ENCODE data around the gene TANGO6. TPM values are rescaled to one million over a fixed set of nuclear protein-coding genes. Genes with fewer than 3 reads are reported as not detected.

The TANGO6 gene
- total RNA-seq, 1 donor, result 38.0 TPM

DNA sequence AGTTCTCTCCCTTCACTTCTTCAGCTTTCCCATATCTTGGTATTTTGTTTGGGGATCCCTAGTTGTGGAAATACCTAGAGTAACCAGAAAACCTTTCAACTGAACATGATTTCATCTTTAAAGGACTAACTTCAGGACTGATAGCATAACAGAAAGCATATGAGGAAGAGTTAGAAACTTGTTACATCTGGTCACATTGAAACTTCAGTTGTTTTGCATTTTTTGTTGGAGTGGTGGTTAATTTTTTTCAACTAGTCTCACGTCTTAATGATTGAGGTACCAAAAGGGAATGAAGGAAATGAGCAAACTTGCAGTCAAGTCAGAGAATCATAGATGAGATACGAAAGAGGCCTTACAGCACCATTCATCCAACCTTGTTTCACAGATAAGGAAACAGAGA lies 49.6 kb downstream of the TANGO6 start:
- H3K9me3 ChIP-seq (ENCODE audit: low read depth, low read length), result no peaks in the 10 kb centered on the region
- H2AFZ ChIP-seq (ENCODE audit: low read length), result no peak overlapping the region
- H3K79me2 ChIP-seq (ENCODE audit: insufficient read depth, low read length), result no peaks in the 10 kb centered on the region
- H3K27me3 ChIP-seq (ENCODE audit: insufficient read depth, low read length), result no peaks in the 10 kb centered on the region
- H3K4me3 ChIP-seq (ENCODE audit: insufficient read depth, low read length), result no peak overlapping the region
- H3K4me2 ChIP-seq (ENCODE audit: insufficient read depth, low read length), result no peak overlapping the region
- no peaks in the 10 kb centered on the region for H4K20me1 ChIP-seq (ENCODE audit: insufficient read depth, low read length)
- H3K4me1 ChIP-seq (ENCODE audit: insufficient read depth, low read length), result no peaks in the 10 kb centered on the region
- TF ChIP-seq, protein P1, sequence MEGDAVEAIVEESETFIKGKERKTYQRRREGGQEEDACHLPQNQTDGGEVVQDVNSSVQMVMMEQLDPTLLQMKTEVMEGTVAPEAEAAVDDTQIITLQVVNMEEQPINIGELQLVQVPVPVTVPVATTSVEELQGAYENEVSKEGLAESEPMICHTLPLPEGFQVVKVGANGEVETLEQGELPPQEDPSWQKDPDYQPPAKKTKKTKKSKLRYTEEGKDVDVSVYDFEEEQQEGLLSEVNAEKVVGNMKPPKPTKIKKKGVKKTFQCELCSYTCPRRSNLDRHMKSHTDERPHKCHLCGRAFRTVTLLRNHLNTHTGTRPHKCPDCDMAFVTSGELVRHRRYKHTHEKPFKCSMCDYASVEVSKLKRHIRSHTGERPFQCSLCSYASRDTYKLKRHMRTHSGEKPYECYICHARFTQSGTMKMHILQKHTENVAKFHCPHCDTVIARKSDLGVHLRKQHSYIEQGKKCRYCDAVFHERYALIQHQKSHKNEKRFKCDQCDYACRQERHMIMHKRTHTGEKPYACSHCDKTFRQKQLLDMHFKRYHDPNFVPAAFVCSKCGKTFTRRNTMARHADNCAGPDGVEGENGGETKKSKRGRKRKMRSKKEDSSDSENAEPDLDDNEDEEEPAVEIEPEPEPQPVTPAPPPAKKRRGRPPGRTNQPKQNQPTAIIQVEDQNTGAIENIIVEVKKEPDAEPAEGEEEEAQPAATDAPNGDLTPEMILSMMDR (IDR thresholded peaks at IDR 0.05; ENCODE audit: extremely low read depth, low read depth, low read length), result no peak
- H3K27ac ChIP-seq (ENCODE audit: low read depth, low read length), result no peak overlapping the region
- DNase-seq (ENCODE audit: insufficient read length, low spot score, missing footprints), result no peak
- H3K36me3 ChIP-seq (ENCODE audit: insufficient read depth, low read length), result no peaks in the 10 kb centered on the region

DNA sequence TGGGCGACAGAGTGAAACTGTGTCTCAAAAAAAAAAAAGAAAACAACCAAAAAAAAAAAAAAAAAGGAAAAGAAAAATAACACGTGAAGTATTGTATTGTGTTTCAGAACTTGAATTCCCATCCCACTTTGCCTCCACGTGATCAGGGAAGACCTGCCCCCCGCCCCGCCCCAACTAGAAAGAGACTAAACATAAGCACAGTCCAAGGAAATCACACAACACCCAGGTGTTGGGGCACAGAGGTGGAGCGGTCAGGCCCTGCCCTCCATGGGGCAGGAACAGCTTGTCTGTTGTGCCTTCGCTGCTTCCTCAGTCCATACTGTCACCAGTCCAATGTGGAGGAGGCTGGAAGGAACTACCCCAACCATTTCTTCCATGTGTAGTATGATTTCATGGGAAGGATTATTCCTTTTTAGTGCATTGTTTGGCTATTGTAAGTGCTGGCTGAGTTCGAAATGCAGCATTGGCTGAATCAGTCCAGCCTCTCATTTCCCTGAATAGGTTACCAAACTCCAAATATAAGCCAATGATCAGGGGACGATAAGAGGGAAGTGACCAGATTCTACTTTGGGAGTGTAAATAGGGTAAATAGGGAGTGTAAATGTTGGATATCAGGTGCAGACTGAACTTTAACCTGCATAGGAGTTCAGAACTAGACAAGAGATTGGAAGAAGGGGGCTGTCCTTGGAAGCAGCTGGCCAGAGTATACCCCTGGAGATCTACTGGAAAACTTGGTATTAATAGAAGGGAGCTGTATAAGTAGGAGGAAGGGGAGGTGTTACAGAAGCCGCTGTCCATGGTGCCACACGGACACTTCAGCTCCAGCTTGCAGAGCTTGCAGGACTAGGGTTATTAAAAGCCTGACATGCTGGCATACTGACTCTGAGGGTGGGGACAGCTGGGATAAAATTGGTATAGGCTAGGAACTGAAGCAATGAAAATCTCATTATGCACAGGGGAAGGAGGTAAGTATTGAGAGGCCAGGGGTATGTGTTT lies 50.7 kb downstream of the TANGO6 start:
- Histone ChIP-seq H3K27ac (ENCODE audit: low read depth, low read length) (no peak overlapping the region), H3K4me1 (ENCODE audit: insufficient read depth, low read length) (no peaks in the 10 kb centered on the region), H2AFZ (ENCODE audit: low read length) (no peak overlapping the region), H3K4me2 (ENCODE audit: insufficient read depth, low read length) (no peak overlapping the region), H3K79me2 (ENCODE audit: insufficient read depth, low read length) (no peaks in the 10 kb centered on the region), H3K9me3 (ENCODE audit: low read depth, low read length) (no peaks in the 10 kb centered on the region), H4K20me1 (ENCODE audit: insufficient read depth, low read length) (no peaks in the 10 kb centered on the region), H3K4me3 (ENCODE audit: insufficient read depth, low read length) (no peak overlapping the region), H3K27me3 (ENCODE audit: insufficient read depth, low read length) (no peaks in the 10 kb centered on the region), H3K36me3 (ENCODE audit: insufficient read depth, low read length) (no peaks in the 10 kb centered on the region)
- TF ChIP-seq, protein P1 (IDR thresholded peaks at IDR 0.05; ENCODE audit: extremely low read depth, low read depth, low read length), result no peak
- no peak for DNase-seq (ENCODE audit: insufficient read length, low spot score, missing footprints)

DNA sequence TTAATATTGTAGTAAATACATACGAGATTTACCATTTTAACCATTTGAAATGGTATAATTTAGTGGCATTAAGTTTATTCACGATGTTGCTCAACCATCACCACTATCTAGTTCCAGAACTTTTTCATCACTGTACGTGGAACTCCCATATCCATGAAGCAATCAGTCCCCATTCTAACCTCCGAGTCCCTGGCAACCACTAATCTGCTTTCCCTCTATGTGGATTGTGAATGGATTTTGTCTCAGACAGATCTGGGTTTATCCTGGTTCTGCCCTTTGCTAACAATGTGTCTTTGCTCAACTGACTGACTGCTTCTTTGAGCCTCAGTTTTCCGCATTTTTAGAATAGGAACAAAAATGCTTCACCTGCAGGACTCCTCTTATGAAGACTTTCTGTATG lies 51.4 kb downstream of the TANGO6 start:
- no peaks in the 10 kb centered on the region for H3K36me3 ChIP-seq (ENCODE audit: insufficient read depth, low read length)
- no peak overlapping the region for H3K4me3 ChIP-seq (ENCODE audit: insufficient read depth, low read length)
- H2AFZ ChIP-seq (ENCODE audit: low read length), result no peak overlapping the region
- H4K20me1 ChIP-seq (ENCODE audit: insufficient read depth, low read length), result no peaks in the 10 kb centered on the region
- no peak overlapping the region for H3K4me2 ChIP-seq (ENCODE audit: insufficient read depth, low read length)
- no peak for DNase-seq (ENCODE audit: insufficient read length, low spot score, missing footprints)
- H3K27me3 ChIP-seq (ENCODE audit: insufficient read depth, low read length), result no peaks in the 10 kb centered on the region
- H3K4me1 ChIP-seq (ENCODE audit: insufficient read depth, low read length), result no peaks in the 10 kb centered on the region
- H3K27ac ChIP-seq (ENCODE audit: low read depth, low read length), result no peak overlapping the region
- no peaks in the 10 kb centered on the region for H3K79me2 ChIP-seq (ENCODE audit: insufficient read depth, low read length)
- no peaks in the 10 kb centered on the region for H3K9me3 ChIP-seq (ENCODE audit: low read depth, low read length)
- TF ChIP-seq, protein P1 (IDR thresholded peaks at IDR 0.05; ENCODE audit: extremely low read depth, low read depth, low read length), result no peak

DNA sequence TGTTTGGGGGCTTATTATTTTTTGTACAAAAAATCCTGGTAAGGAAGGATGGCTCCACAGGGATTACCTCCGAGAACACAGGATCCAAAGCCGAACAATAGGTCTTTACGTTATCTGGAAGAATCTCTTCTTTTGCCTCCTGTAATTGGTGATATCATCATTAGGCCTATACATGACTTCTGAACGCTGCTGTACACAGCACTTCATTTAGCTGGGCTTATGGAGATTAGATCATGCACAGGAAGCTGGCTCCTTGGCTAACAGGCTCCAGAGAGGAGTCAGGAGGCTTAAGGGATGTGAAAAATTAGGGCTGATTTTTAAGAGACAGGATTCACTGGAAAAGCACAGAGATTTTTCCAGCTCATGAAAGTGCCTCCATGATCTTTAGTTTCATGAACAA lies 54.7 kb downstream of the TANGO6 start:
- no peak for DNase-seq (ENCODE audit: insufficient read length, low spot score, missing footprints)
- no peak overlapping the region for H3K4me3 ChIP-seq (ENCODE audit: insufficient read depth, low read length)
- H3K4me2 ChIP-seq (ENCODE audit: insufficient read depth, low read length), result no peak overlapping the region
- H3K9me3 ChIP-seq (ENCODE audit: low read depth, low read length), result no peaks in the 10 kb centered on the region
- H2AFZ ChIP-seq (ENCODE audit: low read length), result no peak overlapping the region
- no peak overlapping the region for H3K27ac ChIP-seq (ENCODE audit: low read depth, low read length)
- no peaks in the 10 kb centered on the region for H4K20me1 ChIP-seq (ENCODE audit: insufficient read depth, low read length)
- no peaks in the 10 kb centered on the region for H3K36me3 ChIP-seq (ENCODE audit: insufficient read depth, low read length)
- H3K79me2 ChIP-seq (ENCODE audit: insufficient read depth, low read length), result no peaks in the 10 kb centered on the region
- no peaks in the 10 kb centered on the region for H3K27me3 ChIP-seq (ENCODE audit: insufficient read depth, low read length)
- peaks cover 10% of the 10 kb centered on the region for H3K4me1 ChIP-seq (ENCODE audit: insufficient read depth, low read length)
- TF ChIP-seq, protein P1 (IDR thresholded peaks at IDR 0.05; ENCODE audit: extremely low read depth, low read depth, low read length), result no peak

Measured in osteoblast (primary cell).